Bronchial epithelial cell (primary cell): ENCODE data around the gene SLC66A2. TPM values are rescaled to one million over a fixed set of nuclear protein-coding genes. Genes with fewer than 3 reads are reported as not detected.

ENCODE experiments used
- DNase-seq: peaks from one replicate; pipeline ENCODE4 v3.0.0-alpha.2; 2010; ENCODE audit warnings: low read depth
- FAIRE-seq: peaks from 2 replicates; lab custom pipeline; 2011; peaks lifted over from hg19 to GRCh38; lab: Jason Lieb, UNC
- H3K27me3 ChIP-seq: 2 replicates; pipeline ENCODE4 v1.5.1; 2011; ENCODE audit warnings: low read length; ENCODE audit not compliant: control insufficient read depth, insufficient read depth
- H3K36me3 ChIP-seq: 2 replicates; pipeline ENCODE4 v1.5.1; 2011; ENCODE audit warnings: low read length; ENCODE audit not compliant: control insufficient read depth, insufficient read depth
- H3K4me3 ChIP-seq: 2 replicates; pipeline ENCODE4 v1.5.1; 2011; ENCODE audit warnings: mild to moderate bottlenecking, low read depth, low read length, control low read depth
- total RNA-seq: library from RNA; depleted of rRNA; stranded (reverse); fragments of >200 nt; gene quantifications from 2 replicates; pipeline ENCODE4 v1.2.1, GENCODE V29; 2014
- TF ChIP-seq, protein P1 (sequence below): IDR thresholded peaks from 2 replicates; pipeline ENCODE4 v1.5.1; 2011; ENCODE audit warnings: mild to moderate bottlenecking, moderate library complexity, low read length, control low read depth, inconsistent platforms; ENCODE audit not compliant: insufficient read depth, severe bottlenecking

The SLC66A2 gene
- total RNA-seq, 1 donor from 2014 or later: 60.6 TPM

DNA sequence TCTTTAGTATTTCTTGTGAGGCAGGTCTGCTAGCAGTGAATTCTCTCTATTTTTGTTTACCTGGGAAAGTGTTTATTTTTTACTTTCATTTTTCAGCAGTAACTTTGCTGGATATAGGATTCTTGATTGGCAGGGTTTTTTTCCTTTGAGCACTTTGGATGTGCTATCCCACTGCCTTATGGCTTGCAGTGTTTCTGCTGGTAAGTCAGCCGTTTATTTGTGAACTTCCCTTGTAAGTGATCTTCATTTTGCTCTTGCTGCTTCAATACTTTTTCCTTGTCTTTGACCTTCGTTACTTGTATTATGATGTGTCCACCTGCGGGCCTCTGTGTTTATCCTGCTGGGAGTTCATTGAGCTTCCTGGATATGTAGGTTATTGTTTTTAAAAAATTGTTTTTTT is 54.7 kb downstream of the SLC66A2 start:
- FAIRE-seq: no peak
- TF ChIP-seq, protein P1, sequence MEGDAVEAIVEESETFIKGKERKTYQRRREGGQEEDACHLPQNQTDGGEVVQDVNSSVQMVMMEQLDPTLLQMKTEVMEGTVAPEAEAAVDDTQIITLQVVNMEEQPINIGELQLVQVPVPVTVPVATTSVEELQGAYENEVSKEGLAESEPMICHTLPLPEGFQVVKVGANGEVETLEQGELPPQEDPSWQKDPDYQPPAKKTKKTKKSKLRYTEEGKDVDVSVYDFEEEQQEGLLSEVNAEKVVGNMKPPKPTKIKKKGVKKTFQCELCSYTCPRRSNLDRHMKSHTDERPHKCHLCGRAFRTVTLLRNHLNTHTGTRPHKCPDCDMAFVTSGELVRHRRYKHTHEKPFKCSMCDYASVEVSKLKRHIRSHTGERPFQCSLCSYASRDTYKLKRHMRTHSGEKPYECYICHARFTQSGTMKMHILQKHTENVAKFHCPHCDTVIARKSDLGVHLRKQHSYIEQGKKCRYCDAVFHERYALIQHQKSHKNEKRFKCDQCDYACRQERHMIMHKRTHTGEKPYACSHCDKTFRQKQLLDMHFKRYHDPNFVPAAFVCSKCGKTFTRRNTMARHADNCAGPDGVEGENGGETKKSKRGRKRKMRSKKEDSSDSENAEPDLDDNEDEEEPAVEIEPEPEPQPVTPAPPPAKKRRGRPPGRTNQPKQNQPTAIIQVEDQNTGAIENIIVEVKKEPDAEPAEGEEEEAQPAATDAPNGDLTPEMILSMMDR: no peak
- H3K4me3 ChIP-seq: no peak overlapping the region

DNA sequence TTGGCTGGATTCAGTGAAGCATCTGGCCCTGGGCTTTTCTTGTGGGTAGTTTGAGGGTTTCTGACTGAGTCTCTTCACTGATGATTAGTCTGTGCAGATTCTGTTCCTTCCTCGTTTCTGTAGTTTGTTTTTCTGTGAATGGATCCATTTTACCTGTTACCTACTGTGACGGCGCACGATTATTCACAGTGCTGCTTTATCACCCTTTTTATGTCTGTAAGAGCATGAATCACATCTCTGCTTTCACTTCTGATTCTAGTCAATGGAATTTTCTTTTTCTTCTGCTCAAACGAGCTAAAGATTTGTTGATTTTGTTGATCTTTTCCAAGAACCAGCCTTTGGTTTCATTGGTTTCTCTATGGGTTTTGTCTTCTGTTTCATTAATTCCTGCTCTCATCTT is 60.8 kb downstream of the SLC66A2 start:
- FAIRE-seq (no peak), DNase-seq (no peak)
- Histone ChIP-seq H3K4me3 (no peak overlapping the region), H3K36me3 (no peaks in the 10 kb centered on the region), H3K27me3 (no peaks in the 10 kb centered on the region)
- TF ChIP-seq, protein P1: no peak

More for the DNA sequence above, 54.7 kb downstream of the SLC66A2 start:
- no peaks in the 10 kb centered on the region for H3K36me3 ChIP-seq
- no peak for DNase-seq
- H3K27me3 ChIP-seq: no peaks in the 10 kb centered on the region

DNA sequence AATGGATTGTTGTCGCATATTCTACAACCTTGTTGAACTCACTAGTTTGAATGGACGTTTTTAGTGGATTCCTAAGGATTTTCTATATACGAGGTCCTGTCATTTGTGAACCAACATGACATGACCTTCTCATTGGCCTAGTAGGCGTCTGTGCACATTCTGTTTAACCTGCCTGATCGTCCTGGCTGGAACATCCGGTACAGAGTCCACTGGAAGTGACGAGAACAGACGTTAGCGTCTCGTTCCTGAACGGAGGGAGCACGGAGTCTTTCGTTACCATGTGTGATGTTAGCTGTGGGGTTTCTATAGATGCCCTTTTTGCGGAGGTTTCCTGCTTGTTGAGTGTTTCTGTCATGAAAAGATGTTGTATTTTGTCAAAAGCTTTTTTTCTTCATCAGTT is 61.9 kb downstream of the SLC66A2 start:
- TF ChIP-seq, protein P1: no peak
- Histone ChIP-seq H3K4me3 (no peak overlapping the region), H3K36me3 (no peaks in the 10 kb centered on the region), H3K27me3 (no peaks in the 10 kb centered on the region)
- no peak for FAIRE-seq
- DNase-seq: no peak

DNA sequence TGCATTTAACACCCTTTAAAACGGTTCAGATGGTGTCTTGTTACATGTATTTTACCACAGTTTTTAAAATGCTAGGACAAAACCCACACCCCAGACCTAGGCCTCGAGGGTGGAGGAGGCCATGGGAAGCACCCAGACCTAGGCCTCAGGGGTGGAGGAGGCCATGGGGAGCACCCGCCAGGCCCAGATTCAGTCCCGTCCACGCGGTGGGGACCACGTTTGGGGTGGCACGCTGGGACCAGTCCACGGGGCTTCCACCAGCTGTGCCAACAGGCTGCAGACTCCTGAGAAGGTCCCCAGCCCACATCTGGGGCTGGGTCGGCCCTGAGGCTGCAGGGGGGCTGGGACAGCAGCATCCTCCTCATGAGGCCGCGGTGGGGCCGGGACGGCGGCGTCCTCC is 63.4 kb downstream of the SLC66A2 start:
- Histone ChIP-seq H3K4me3 (no peak overlapping the region), H3K27me3 (no peaks in the 10 kb centered on the region), H3K36me3 (no peaks in the 10 kb centered on the region)
- FAIRE-seq: no peak
- TF ChIP-seq, protein P1: no peak
- DNase-seq: no peak

DNA sequence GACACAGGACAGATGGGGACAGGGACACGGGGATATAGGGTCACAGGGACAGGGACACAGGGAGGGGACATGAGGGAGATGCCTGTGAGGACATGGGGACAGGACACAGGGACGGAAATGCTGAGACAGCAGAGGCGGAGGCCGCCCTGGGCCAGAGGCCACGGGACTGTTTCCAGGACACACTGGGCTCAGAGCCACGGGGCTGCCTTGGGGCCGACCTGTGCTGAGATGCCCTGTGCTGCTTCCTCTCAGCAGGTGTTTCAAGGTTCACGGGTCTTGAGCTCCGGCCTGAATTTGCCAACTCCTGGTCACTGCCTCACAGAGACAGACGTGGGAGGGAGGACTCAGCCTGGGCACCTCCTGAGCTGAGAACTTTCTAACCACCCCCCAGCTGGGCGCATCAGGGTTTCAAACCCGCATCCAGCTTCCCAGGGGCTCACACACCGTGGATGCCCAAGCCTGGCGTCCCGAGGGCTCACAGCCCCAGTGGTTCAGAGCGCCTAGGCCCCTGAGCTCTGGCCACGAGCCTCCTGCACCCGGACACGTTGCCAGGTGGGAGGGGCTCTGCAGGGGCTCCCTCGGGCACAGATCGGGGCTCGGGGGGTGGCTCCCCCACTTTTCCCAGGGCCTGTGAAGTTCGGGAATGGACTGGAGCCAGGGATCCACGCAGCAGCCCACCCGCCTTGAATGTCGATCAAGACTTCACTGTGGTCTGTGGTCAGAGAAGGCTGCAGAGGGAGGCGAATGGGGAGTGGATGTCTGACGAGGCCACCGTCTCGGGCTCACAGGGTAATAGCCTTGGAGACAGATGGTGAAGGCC is 64.1 kb downstream of the SLC66A2 start:
- no peaks in the 10 kb centered on the region for H3K27me3 ChIP-seq
- FAIRE-seq (no peak), DNase-seq (no peak)
- no peaks in the 10 kb centered on the region for H3K36me3 ChIP-seq
- no peak overlapping the region for H3K4me3 ChIP-seq
- TF ChIP-seq, protein P1: no peak
